MCF 10A (cell line): ENCODE data around the gene CD34. TPM values are rescaled to one million over a fixed set of nuclear protein-coding genes. Genes with fewer than 3 reads are reported as not detected.

ENCODE experiments used
- BruUV-seq: library from RNA; stranded (reverse); fragments of 400-500 nt; replicated peaks from 2 replicates; lab custom pipeline; 2021; lab: Mats Ljungman, UMichigan
- CTCF ChIA-PET: fragments of 300-600 bp; sonication (Branson Sonifier 250); formaldehyde crosslinking; extraction: SDS; loops from one replicate; lab custom pipeline; 2021; ENCODE audit warnings: antibody characterized with exemption, inconsistent platforms; lab: Yijun Ruan, JAX
- POLR2A ChIA-PET: fragments of 300-600, 350-650 bp; sonication (Branson Sonifier 250); formaldehyde crosslinking; extraction: SDS; loops from one replicate; lab custom pipeline; 2020; ENCODE audit warnings: antibody characterized with exemption, inconsistent platforms; lab: Yijun Ruan, JAX
- DNase-seq: peaks from one replicate; pipeline ENCODE4 v3.0.0-alpha.2; 2018; ENCODE audit not compliant: unreplicated experiment
- H3K27ac Mint-ChIP-seq: one replicate; pipeline ENCODE4 v1.8.0; 2022; ENCODE audit warnings: mild to moderate bottlenecking, low read depth, mixed read lengths; ENCODE audit not compliant: unreplicated experiment
- H3K27me3 Mint-ChIP-seq: one replicate; pipeline ENCODE4 v1.8.0; 2022; ENCODE audit warnings: mixed read lengths; ENCODE audit not compliant: insufficient read depth, unreplicated experiment
- H3K36me3 Mint-ChIP-seq: one replicate; pipeline ENCODE4 v1.8.0; 2022; ENCODE audit warnings: mild to moderate bottlenecking, moderate library complexity, mixed read lengths; ENCODE audit not compliant: insufficient read depth, unreplicated experiment
- H3K4me1 Mint-ChIP-seq: one replicate; pipeline ENCODE4 v1.8.0; 2022; ENCODE audit warnings: mixed read lengths; ENCODE audit not compliant: insufficient read depth, unreplicated experiment
- H3K4me3 Mint-ChIP-seq: one replicate; pipeline ENCODE4 v1.8.0; 2022; ENCODE audit warnings: mild to moderate bottlenecking, moderate library complexity, mixed read lengths; ENCODE audit not compliant: unreplicated experiment
- H3K9me3 Mint-ChIP-seq: one replicate; pipeline ENCODE4 v1.8.0; 2022; ENCODE audit warnings: mixed read lengths; ENCODE audit not compliant: unreplicated experiment
- intact Hi-C: fragments of 100-400 bp; cut with micrococcal nuclease; formaldehyde crosslinking; loops from 2 replicates; pipeline ENCODE4 v1.14.1; 2022
- total RNA-seq: library from RNA; stranded (reverse); gene quantifications from 2 replicates; pipeline ENCODE4 v1.2.3, GENCODE V29; 2022
- TF ChIP-seq, protein P1 (sequence below): fragments of 200-600 bp; IDR thresholded peaks from one replicate; pipeline ENCODE4 v1.8.0; 2022; ENCODE audit warnings: antibody characterized with exemption, mild to moderate bottlenecking; ENCODE audit not compliant: unreplicated experiment

Gene CD34
- total RNA-seq, 1 experiment from 2014 or later: not detected

GRCh38 chr1:207885129-207886032 lies 25.5 kb downstream of the CD34 start:
- BruUV-seq: no TSS peak
- Mint-ChIP-seq H3K9me3 (no peaks in the 10 kb centered on the region), H3K27ac (no peak overlapping the region), H3K36me3 (no peaks in the 10 kb centered on the region), H3K27me3 (peaks cover 16% of the 10 kb centered on the region), H3K4me3 (no peak overlapping the region), H3K4me1 (peaks cover 40% of the 10 kb centered on the region)
- TF ChIP-seq, protein P1, sequence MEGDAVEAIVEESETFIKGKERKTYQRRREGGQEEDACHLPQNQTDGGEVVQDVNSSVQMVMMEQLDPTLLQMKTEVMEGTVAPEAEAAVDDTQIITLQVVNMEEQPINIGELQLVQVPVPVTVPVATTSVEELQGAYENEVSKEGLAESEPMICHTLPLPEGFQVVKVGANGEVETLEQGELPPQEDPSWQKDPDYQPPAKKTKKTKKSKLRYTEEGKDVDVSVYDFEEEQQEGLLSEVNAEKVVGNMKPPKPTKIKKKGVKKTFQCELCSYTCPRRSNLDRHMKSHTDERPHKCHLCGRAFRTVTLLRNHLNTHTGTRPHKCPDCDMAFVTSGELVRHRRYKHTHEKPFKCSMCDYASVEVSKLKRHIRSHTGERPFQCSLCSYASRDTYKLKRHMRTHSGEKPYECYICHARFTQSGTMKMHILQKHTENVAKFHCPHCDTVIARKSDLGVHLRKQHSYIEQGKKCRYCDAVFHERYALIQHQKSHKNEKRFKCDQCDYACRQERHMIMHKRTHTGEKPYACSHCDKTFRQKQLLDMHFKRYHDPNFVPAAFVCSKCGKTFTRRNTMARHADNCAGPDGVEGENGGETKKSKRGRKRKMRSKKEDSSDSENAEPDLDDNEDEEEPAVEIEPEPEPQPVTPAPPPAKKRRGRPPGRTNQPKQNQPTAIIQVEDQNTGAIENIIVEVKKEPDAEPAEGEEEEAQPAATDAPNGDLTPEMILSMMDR: peak; percentile 100
- POLR2A ChIA-PET: interaction anchor here (0.7 to 9.2 kb wide), 15 partner anchors 11 to 353 kb away, joined by 3 to 96 read pairs (median 5); no protein-coding TSS in a partner anchor
- CTCF ChIA-PET: interaction anchor here (0.5 to 9.8 kb wide), 90 partner anchors 13 to 1844 kb away, joined by 3 to 405 read pairs (median 8); partner anchors contain the start of genes CD34 and PLXNA2
- intact Hi-C loops: loop anchor here (1.0 kb wide), 5 partner anchors 57 to 359 kb away; partner anchors contain the start of gene PLXNA2
- DNase-seq: peak; percentile 94

- Mint-ChIP-seq H3K4me1 (peaks cover 30% of the 10 kb centered on the region), H3K27ac (no peak overlapping the region), H3K9me3 (no peaks in the 10 kb centered on the region), H3K27me3 (peaks cover 25% of the 10 kb centered on the region), H3K4me3 (no peak overlapping the region), H3K36me3 (no peaks in the 10 kb centered on the region)
- intact Hi-C loops: loop anchor here (1.0 kb wide), 5 partner anchors 56 to 360 kb away; partner anchors contain the start of gene PLXNA2
- BruUV-seq: no TSS peak
- ChIA-PET CTCF (interaction anchor here (0.6 to 9.8 kb wide), 74 partner anchors 12 to 1845 kb away, joined by 3 to 405 read pairs (median 9); partner anchors contain the start of genes CD34 and PLXNA2), POLR2A (interaction anchor here (0.5 to 9.2 kb wide), 15 partner anchors 10 to 611 kb away, joined by 3 to 96 read pairs (median 5); no protein-coding TSS in a partner anchor)
- DNase-seq: no peak
- TF ChIP-seq, protein P1: no peak
Measured at GRCh38 chr1:207884266-207885029, 26.5 kb downstream of the CD34 start.

- H3K4me1 Mint-ChIP-seq: peaks cover 26% of the 10 kb centered on the region
- no peaks in the 10 kb centered on the region for H3K9me3 Mint-ChIP-seq
Measured at GRCh38 chr1:207883660-207884250, 27.2 kb downstream of the CD34 start.

More at GRCh38 chr1:207883660-207884250, 27.2 kb downstream of the CD34 start:
- Mint-ChIP-seq H3K27me3 (peaks cover 32% of the 10 kb centered on the region), H3K27ac (no peak overlapping the region), H3K36me3 (no peaks in the 10 kb centered on the region), H3K4me3 (no peak overlapping the region)
- TF ChIP-seq, protein P1: no peak
- ChIA-PET CTCF (interaction anchor here (0.5 to 9.8 kb wide), 33 partner anchors 12 to 549 kb away, joined by 3 to 405 read pairs (median 18); partner anchors contain the start of genes CD34 and PLXNA2), POLR2A (interaction anchor here (0.5 to 9.2 kb wide), 7 partner anchors 9 to 612 kb away, joined by 3 to 96 read pairs (median 12); no protein-coding TSS in a partner anchor)
- intact Hi-C loops: no loop called here
- DNase-seq: no peak
- no TSS peak for BruUV-seq
